HEK293T (cell line): Measurements from ENCODE around the gene PTPRO.

Experiments used
- BHLHE40 ChIP-seq: fragments of 450-650 bp; IDR thresholded peaks from 2 replicates; pipeline ENCODE4 v1.6.1; 2016; ENCODE audit warnings: mild to moderate bottlenecking, moderate library complexity, borderline replicate concordance
- TARDBP ChIP-seq: fragments of 450-650 bp; IDR thresholded peaks from 2 replicates; pipeline ENCODE4 v1.6.1; 2016

GRCh38 chr12:15583804-15584203 is 261.5 kb downstream of the PTPRO start:
- TF ChIP-seq TARDBP, result no peak
- TF ChIP-seq BHLHE40, result no peak
